Subcutaneous adipose tissue (tissue), 4 donors: Measurements from ENCODE around the gene LARP1B. TPM values are rescaled to one million over a fixed set of nuclear protein-coding genes. Genes with fewer than 3 reads are reported as not detected.

Experiments used
- CTCF ChIP-seq: fragments of 450-650 bp; IDR thresholded peaks from one replicate; pipeline ENCODE4 v1.5.1; 2016; ENCODE audit warnings: low read depth, mild to moderate bottlenecking, control low read depth, antibody characterized with exemption, moderate library complexity
- total RNA-seq, 4 donors: library from RNA; depleted of rRNA; stranded (reverse); fragments of >200 nt; gene quantifications; one replicate each; pipeline ENCODE4 v1.1.0, GENCODE V29; 2016

The LARP1B gene
- total RNA-seq, 4 donors from 2014 or later, result 18.7 to 32.6 (median 19.1) TPM

- TF ChIP-seq CTCF, result no peak
These were observed 181.5 kb downstream of the LARP1B start for GRCh38 chr4:128242601-128243000.

GRCh38 chr4:128244379-128244778 lies 183.3 kb downstream of the LARP1B start:
- no peak for TF ChIP-seq CTCF

GRCh38 chr4:128247906-128248305 lies 186.8 kb downstream of the LARP1B start:
- no peak for TF ChIP-seq CTCF

- no peak for TF ChIP-seq CTCF
These were observed 188.9 kb downstream of the LARP1B start for GRCh38 chr4:128249787-128250668.

- no peak for TF ChIP-seq CTCF
These were observed 194.8 kb downstream of the LARP1B start for GRCh38 chr4:128255906-128256305.

- TF ChIP-seq CTCF, result no peak
These were observed 195.4 kb downstream of the LARP1B start for GRCh38 chr4:128256539-128256938.

Other genes starting within 250 kb of the LARP1B start
- 1 to 10 TPM; 3.1 to 7.8 (median 4.6) TPM for gene PLK4, start 180.4 kb upstream of the LARP1B start, total RNA-seq
- gene MFSD8, start 96.1 kb upstream of the LARP1B start, total RNA-seq, result 10 to 100 TPM; 22.2 to 28.7 (median 25.6) TPM
- gene ABHD18, start 95.9 kb upstream of the LARP1B start, total RNA-seq, result 10 to 100 TPM in 2 of 4 donors, 1 to 10 TPM in 2; 8.2 to 13.0 (median 10.7) TPM
- 100 to 1,000 TPM in 1 of 4 donors, 10 to 100 TPM in 3; 59.7 to 106 (median 67.9) TPM for gene PGRMC2, start 226.5 kb downstream of the LARP1B start, total RNA-seq